Neural cell (in vitro differentiated cells): ENCODE data around the gene FAS. TPM values are rescaled to one million over a fixed set of nuclear protein-coding genes. Genes with fewer than 3 reads are reported as not detected.
"Not testable (repeated sequence)": the region's sequence is repeated elsewhere in the genome, so short reads cannot be mapped to it uniquely, and the experiment has no call there.

ENCODE experiments used
- H2AFZ ChIP-seq: fragments of 200-600, 300-800 bp; sonication (generic), shearing (Covaris generic); 2 replicates; pipeline ENCODE4 v1.6.0; 2014; ENCODE audit warnings: low read depth, mild to moderate bottlenecking, antibody characterized with exemption, low read length, moderate library complexity
- H3F3A ChIP-seq: fragments of 200-600 bp; shearing (Covaris generic); 2 replicates; pipeline ENCODE4 v1.6.1; 2016; ENCODE audit warnings: mild to moderate bottlenecking, moderate library complexity, mixed read lengths, antibody characterized with exemption, low read length; ENCODE audit not compliant: insufficient read depth, poor library complexity, severe bottlenecking
- H3K27ac ChIP-seq: fragments of 200-600, 300-800 bp; sonication (generic), shearing (Covaris generic); 2 replicates; pipeline ENCODE4 v1.5.1; 2014; ENCODE audit warnings: mild to moderate bottlenecking, low read length, moderate library complexity
- H3K27me3 ChIP-seq: fragments of 300-800, 200-600 bp; sonication (generic), shearing (Covaris generic); 2 replicates; pipeline ENCODE4 v1.6.0; 2014; ENCODE audit warnings: mild to moderate bottlenecking, low read depth, low read length, moderate library complexity; ENCODE audit not compliant: insufficient read depth
- H3K36me3 ChIP-seq: fragments of 300-800, 200-600 bp; sonication (generic), shearing (Covaris generic); 2 replicates; pipeline ENCODE4 v1.5.1; 2014; ENCODE audit warnings: mild to moderate bottlenecking, antibody characterized with exemption, low read length, moderate library complexity; ENCODE audit not compliant: insufficient read depth
- H3K4me2 ChIP-seq: fragments of 300-800, 200-600 bp; sonication (generic), shearing (Covaris generic); 2 replicates; pipeline ENCODE4 v1.6.0; 2014; ENCODE audit warnings: mild to moderate bottlenecking, low read length
- H3K4me3 ChIP-seq: fragments of 300-800, 200-600 bp; sonication (generic), shearing (Covaris generic); 2 replicates; pipeline ENCODE4 v1.5.1; 2014; ENCODE audit warnings: mild to moderate bottlenecking, low read length, moderate library complexity
- H3K79me2 ChIP-seq: fragments of 200-600 bp; shearing (Covaris generic); replicated peaks from 2 replicates; pipeline ENCODE4 v1.6.0; 2014; ENCODE audit warnings: mild to moderate bottlenecking, low read length, moderate library complexity; ENCODE audit not compliant: insufficient read depth
- H3K9ac ChIP-seq: fragments of 300-800, 200-600 bp; sonication (generic), shearing (Covaris generic); 2 replicates; pipeline ENCODE4 v1.6.1; 2016; ENCODE audit warnings: mild to moderate bottlenecking, low read length, mixed read lengths
- H3K9me2 ChIP-seq: fragments of 200-600 bp; shearing (Covaris generic); 2 replicates; pipeline ENCODE4 v1.6.1; 2016; ENCODE audit warnings: mild to moderate bottlenecking, low read length, mixed read lengths; ENCODE audit not compliant: insufficient read depth
- H3K9me3 ChIP-seq: fragments of 200-600, 300-800 bp; sonication (generic), shearing (Covaris generic); 2 replicates; pipeline ENCODE4 v1.6.1; 2016; ENCODE audit warnings: mild to moderate bottlenecking, mixed run types, low read length, moderate library complexity, mixed read lengths
- H4K20me1 ChIP-seq: fragments of 200-600 bp; shearing (Covaris generic); 2 replicates; pipeline ENCODE4 v1.6.1; 2016; ENCODE audit warnings: mild to moderate bottlenecking, mixed run types; ENCODE audit not compliant: insufficient read depth
- CTCF ChIP-seq: fragments of 450-650 bp; IDR thresholded peaks from 2 replicates; pipeline ENCODE4 v1.5.1; 2014; ENCODE audit warnings: antibody characterized with exemption, mild to moderate bottlenecking, moderate library complexity; ENCODE audit not compliant: poor library complexity, severe bottlenecking
- EP300 ChIP-seq: fragments of 450-650 bp; conservative IDR thresholded peaks from 2 replicates; pipeline ENCODE4 v1.6.1; 2014; ENCODE audit warnings: antibody characterized with exemption, mild to moderate bottlenecking, moderate library complexity; ENCODE audit not compliant: poor library complexity, severe bottlenecking
- EZH2 ChIP-seq: fragments of 200-600, 300-800 bp; shearing (Covaris generic), sonication (generic); IDR thresholded peaks from 2 replicates; pipeline ENCODE4 v1.6.1; 2014; ENCODE audit warnings: antibody characterized with exemption, low read length, borderline replicate concordance, mild to moderate bottlenecking; ENCODE audit not compliant: insufficient read depth, poor library complexity, severe bottlenecking
- MXI1 ChIP-seq: fragments of 450-650 bp; conservative IDR thresholded peaks from 2 replicates; pipeline ENCODE4 v1.6.1; 2014; ENCODE audit warnings: antibody characterized with exemption, mild to moderate bottlenecking; ENCODE audit not compliant: poor library complexity, severe bottlenecking
- POLR2AphosphoS5 ChIP-seq: IDR thresholded peaks from 2 replicates; pipeline ENCODE4 v1.6.1; 2012
- RAD21 ChIP-seq: fragments of 450-650 bp; conservative IDR thresholded peaks from 2 replicates; pipeline ENCODE4 v1.6.1; 2014; ENCODE audit warnings: antibody characterized with exemption, mild to moderate bottlenecking, moderate library complexity
- REST ChIP-seq: IDR thresholded peaks from 2 replicates; pipeline ENCODE4 v1.6.1; 2012; ENCODE audit warnings: borderline replicate concordance
- SMC3 ChIP-seq: fragments of 450-650 bp; conservative IDR thresholded peaks from 2 replicates; pipeline ENCODE4 v1.6.1; 2014; ENCODE audit warnings: antibody characterized with exemption, mild to moderate bottlenecking, moderate library complexity; ENCODE audit not compliant: poor library complexity
- TAF1 ChIP-seq: IDR thresholded peaks from 2 replicates; pipeline ENCODE4 v1.6.1; 2012; ENCODE audit warnings: low read depth
- polyA plus RNA-seq: library from polyadenylated mRNA; depleted of rRNA; stranded (reverse); fragments of >200 nt; gene quantifications from 2 replicates; pipeline ENCODE4 v1.2.3, GENCODE V29; 2014

FAS gene
- polyA plus RNA-seq, 1 donor from 2014 or later: 2.5 TPM

GRCh38 chr10:89019569-89020327 lies 29.1 kb downstream of the FAS start:
- no peak overlapping the region for H3K4me2 ChIP-seq
- no peaks in the 10 kb centered on the region for H4K20me1 ChIP-seq
- no peaks in the 10 kb centered on the region for H3K9me2 ChIP-seq
- H3K9ac ChIP-seq: no peak overlapping the region
- H3K4me3 ChIP-seq: no peak overlapping the region
- H3K27me3 ChIP-seq: no peaks in the 10 kb centered on the region
- H2AFZ ChIP-seq: no peak overlapping the region
- H3F3A ChIP-seq: no peaks in the 10 kb centered on the region
- no peaks in the 10 kb centered on the region for H3K36me3 ChIP-seq
- no peaks in the 10 kb centered on the region for H3K79me2 ChIP-seq
- H3K27ac ChIP-seq: no peak overlapping the region
- no peaks in the 10 kb centered on the region for H3K9me3 ChIP-seq
- TF ChIP-seq CTCF (no peak), POLR2AphosphoS5 (no peak), EZH2 (no peak), RAD21 (no peak), SMC3 (no peak)

- not testable (repeated sequence) for H2AFZ ChIP-seq, H3K9ac ChIP-seq, H3K27ac ChIP-seq, H3K27me3 ChIP-seq, H3F3A ChIP-seq, H3K4me3 ChIP-seq, H3K79me2 ChIP-seq, H3K9me3 ChIP-seq, H3K4me2 ChIP-seq, H3K9me2 ChIP-seq, H3K36me3 ChIP-seq, H4K20me1 ChIP-seq
Measured at GRCh38 chr10:89021526-89021925, 30.9 kb downstream of the FAS start.

GRCh38 chr10:89022734-89023133 lies 32.1 kb downstream of the FAS start:
- H3K36me3 ChIP-seq: no peaks in the 10 kb centered on the region
- H4K20me1 ChIP-seq: no peaks in the 10 kb centered on the region
- H2AFZ ChIP-seq: no peak overlapping the region
- no peak overlapping the region for H3K27ac ChIP-seq
- H3K4me3 ChIP-seq: no peak overlapping the region
- H3K27me3 ChIP-seq: no peaks in the 10 kb centered on the region
- H3K9me3 ChIP-seq: no peaks in the 10 kb centered on the region
- H3K79me2 ChIP-seq: no peaks in the 10 kb centered on the region
- H3K9me2 ChIP-seq: no peaks in the 10 kb centered on the region
- no peaks in the 10 kb centered on the region for H3F3A ChIP-seq
- no peak overlapping the region for H3K4me2 ChIP-seq
- TF ChIP-seq EZH2 (no peak), RAD21 (no peak), POLR2AphosphoS5 (no peak), REST (no peak), CTCF (no peak), MXI1 (no peak), SMC3 (no peak), TAF1 (no peak), EP300 (no peak)
- H3K9ac ChIP-seq: no peak overlapping the region
